CD14-positive monocyte (primary cell): Measurements from ENCODE around the gene ANAPC10. TPM values are rescaled to one million over a fixed set of nuclear protein-coding genes. Genes with fewer than 3 reads are reported as not detected.

Experiments
- DNase-seq, 3 donors: peaks; one replicate each; pipeline ENCODE4 v3.0.0-alpha.2; 2011 to 2022
- H2AFZ ChIP-seq: 2 replicates; pipeline ENCODE4 v1.6.0; 2012; ENCODE audit warnings: mild to moderate bottlenecking, low read depth, low read length, inconsistent platforms; ENCODE audit not compliant: insufficient read depth, poor library complexity, severe bottlenecking
- H3K27ac ChIP-seq, 2 donors: 1 replicate in 1 of 2; 2 replicates in 1 of 2; pipeline ENCODE4 v1.5.1; 2012 to 2013; ENCODE audit warnings: low read length in 2 of 2, control low read depth in 1 of 2, inconsistent platforms in 1 of 2, low read depth in 1 of 2, mild to moderate bottlenecking in 1 of 2
- H3K27me3 ChIP-seq, 2 donors: one replicate each; pipeline versions ENCODE4 v1.6.0 to v1.6.1; 2011 to 2013; ENCODE audit warnings: low read length in 2 of 2; ENCODE audit not compliant: control insufficient read depth in 2 of 2, insufficient read depth in 2 of 2
- H3K36me3 ChIP-seq, 2 donors: replicated peaks in 1 of 2; 1 replicate in 1 of 2; 2 replicates in 1 of 2; pipeline versions ENCODE4 v1.5.1 to v1.6.1; 2012 to 2013; ENCODE audit warnings: low read length in 2 of 2, control low read depth in 1 of 2, inconsistent platforms in 1 of 2, mild to moderate bottlenecking in 1 of 2; ENCODE audit not compliant: insufficient read depth in 2 of 2, control insufficient read depth in 1 of 2
- H3K4me1 ChIP-seq, 2 donors: 1 replicate in 1 of 2; 2 replicates in 1 of 2; pipeline versions ENCODE4 v1.5.1 to v1.6.1; 2012 to 2013; ENCODE audit warnings: low read length in 2 of 2, control low read depth in 1 of 2, inconsistent platforms in 1 of 2, mild to moderate bottlenecking in 1 of 2, moderate library complexity in 1 of 2; ENCODE audit not compliant: insufficient read depth in 2 of 2, control insufficient read depth in 1 of 2
- H3K4me2 ChIP-seq: replicated peaks from 2 replicates; pipeline ENCODE3; 2012; ENCODE audit warnings: low read length, moderate library complexity, mild to moderate bottlenecking; ENCODE audit not compliant: poor library complexity, severe bottlenecking; ENCODE audit errors: extremely low read depth
- H3K4me3 ChIP-seq, 3 experiments: fragments of 200-600 bp in 1 of 3; sonication (generic) in 1 of 3; replicated peaks in 1 of 3; 1 replicate in 2 of 3; 2 replicates in 1 of 3; pipeline ENCODE4 v1.5.1; 2011 to 2013; ENCODE audit warnings: low read length in 3 of 3, mild to moderate bottlenecking in 3 of 3, control low read depth in 2 of 3, low read depth in 2 of 3, inconsistent platforms in 1 of 3, moderate library complexity in 1 of 3
- H3K79me2 ChIP-seq: 2 replicates; pipeline ENCODE4 v1.6.0; 2012; ENCODE audit warnings: mild to moderate bottlenecking, control low read depth, inconsistent platforms, low read length, moderate library complexity; ENCODE audit not compliant: insufficient read depth
- H3K9ac ChIP-seq: 2 replicates; pipeline ENCODE4 v1.6.0; 2017; ENCODE audit warnings: low read length, mild to moderate bottlenecking; ENCODE audit not compliant: insufficient read depth, poor library complexity, severe bottlenecking
- H3K9me3 ChIP-seq, 2 donors: replicated peaks in 1 of 2; 1 replicate in 1 of 2; 2 replicates in 1 of 2; pipeline versions ENCODE4 v1.5.1 to v1.6.1; 2012 to 2013; ENCODE audit warnings: low read length in 2 of 2, control low read depth in 1 of 2; ENCODE audit not compliant: control insufficient read depth in 1 of 2, insufficient read depth in 1 of 2
- H4K20me1 ChIP-seq: 2 replicates; pipeline ENCODE4 v1.6.0; 2012; ENCODE audit warnings: mild to moderate bottlenecking, low read length, control low read depth, moderate library complexity; ENCODE audit not compliant: insufficient read depth
- H3K27ac Mint-ChIP-seq, 7 donors: one replicate each; pipeline ENCODE4 v1.8.0; 2020; ENCODE audit warnings: mild to moderate bottlenecking in 7 of 7, mixed read lengths in 7 of 7, moderate library complexity in 6 of 7, inconsistent platforms in 2 of 7
- H3K27me3 Mint-ChIP-seq, 3 donors: one replicate each; pipeline ENCODE4 v1.8.0; 2021 to 2022; ENCODE audit warnings: low read depth in 3 of 3, mild to moderate bottlenecking in 3 of 3, mixed read lengths in 3 of 3, moderate library complexity in 3 of 3, inconsistent platforms in 1 of 3
- H3K36me3 Mint-ChIP-seq, 2 donors: one replicate each; pipeline ENCODE4 v1.8.0; 2020; ENCODE audit warnings: mixed read lengths in 2 of 2, inconsistent platforms in 1 of 2, mild to moderate bottlenecking in 1 of 2
- H3K4me1 Mint-ChIP-seq: one replicate; pipeline ENCODE4 v1.8.0; 2020; ENCODE audit warnings: mild to moderate bottlenecking, mixed read lengths
- H3K4me3 Mint-ChIP-seq, 2 donors: one replicate each; pipeline ENCODE4 v1.8.0; 2020; ENCODE audit warnings: mild to moderate bottlenecking in 2 of 2, mixed read lengths in 2 of 2, moderate library complexity in 1 of 2
- H3K9me3 Mint-ChIP-seq, 7 donors: one replicate each; pipeline ENCODE4 v1.8.0; 2020 to 2022; ENCODE audit warnings: mixed read lengths in 7 of 7, mild to moderate bottlenecking in 6 of 7, moderate library complexity in 6 of 7, inconsistent platforms in 2 of 7
- CTCF ChIP-seq: fragments of 200-600 bp; IDR thresholded peaks from one replicate; pipeline ENCODE4 v1.8.0; 2022; ENCODE audit warnings: antibody characterized with exemption, mild to moderate bottlenecking
- WGBS: methylation state at CpG from one replicate; pipeline ENCODE4 v1.1.5; 2013; ENCODE audit warnings: missing lambda C conversion rate; ENCODE audit not compliant: insufficient coverage; 5-methylcytosine and 5-hydroxymethylcytosine counted together
- intact Hi-C, 2 donors: fragments of 100-400 bp; cut with micrococcal nuclease; formaldehyde crosslinking; loops; one replicate each; pipeline versions ENCODE4 v1.15.0 to v1.15.1; 2023
- polyA plus RNA-seq, 3 donors: library from polyadenylated mRNA; depleted of rRNA in 1 of 3; unstranded in 2 of 3; stranded (reverse) in 1 of 3; fragments of 300-500 nt in 2 of 3; fragments of >200 nt in 1 of 3; fragmentation: Illumina TruSeq in 2 of 3; gene quantifications; 1 replicate in 2 of 3; 2 replicates in 1 of 3; pipeline ENCODE4 v1.2.3, GENCODE V29; 2012 to 2021

The ANAPC10 gene
- polyA plus RNA-seq, 3 donors, result 11.1 to 25.4 (median 21.3) TPM

- no peaks in the 10 kb centered on the region for H3K4me1 ChIP-seq
- Mint-ChIP-seq H3K27me3 (no peaks in the 10 kb centered on the region), H3K36me3 (peaks cover 66 to 72% of the 10 kb centered on the region in 2 donors), H3K9me3 (no peaks in the 10 kb centered on the region), H3K27ac (no peak overlapping the region), H3K4me3 (no peak overlapping the region), H3K4me1 (no peaks in the 10 kb centered on the region)
- no peak overlapping the region for H3K4me3 ChIP-seq
- no peak overlapping the region for H3K27ac ChIP-seq
- H3K27me3 ChIP-seq, result no peaks in the 10 kb centered on the region
- intact Hi-C loops, result no loop called here
- H3K9ac ChIP-seq, result no peak overlapping the region
- no peaks in the 10 kb centered on the region for H4K20me1 ChIP-seq
- WGBS, result no CpG with 5 or more reads among the region's 2 CpGs
- no peak overlapping the region for H3K4me2 ChIP-seq
- no peaks in the 10 kb centered on the region for H3K9me3 ChIP-seq
- no peaks in the 10 kb centered on the region for H3K79me2 ChIP-seq
- H3K36me3 ChIP-seq, result peaks cover 89 to 97% of the 10 kb centered on the region in 2 donors
- H2AFZ ChIP-seq, result no peak overlapping the region
- DNase-seq, result no peak
- no peak for TF ChIP-seq CTCF
Observed at GRCh38 chr4:145125396-145125795, 27.4 kb upstream of the ANAPC10 start.

GRCh38 chr4:145108128-145108527 is 10.1 kb upstream of the ANAPC10 start:
- H3K4me2 ChIP-seq, result no peak overlapping the region
- peaks cover 4% of the 10 kb centered on the region for H4K20me1 ChIP-seq
- H3K9ac ChIP-seq, result no peak overlapping the region
- peaks cover 89 to 90% of the 10 kb centered on the region in 2 donors for H3K36me3 ChIP-seq
- H3K79me2 ChIP-seq, result peaks cover 18% of the 10 kb centered on the region
- H3K4me3 ChIP-seq, result no peak overlapping the region
- Mint-ChIP-seq H3K4me1 (peaks cover 5% of the 10 kb centered on the region), H3K36me3 (peaks cover 64 to 73% of the 10 kb centered on the region in 2 donors), H3K9me3 (no peaks in the 10 kb centered on the region), H3K27ac (peak overlapping the region in 1 of 7 donors; percentile 21), H3K4me3 (no peak overlapping the region), H3K27me3 (no peaks in the 10 kb centered on the region)
- no peaks in the 10 kb centered on the region for H3K9me3 ChIP-seq
- no peak overlapping the region for H3K27ac ChIP-seq
- H3K27me3 ChIP-seq, result no peaks in the 10 kb centered on the region
- DNase-seq, result no peak
- H2AFZ ChIP-seq, result no peak overlapping the region
- no peak for TF ChIP-seq CTCF
- peaks cover 5 to 7% of the 10 kb centered on the region in 2 donors for H3K4me1 ChIP-seq
- intact Hi-C loops, result loop anchor here in 1 of 2 donors (10.0 kb wide), 1 partner anchor 77 kb away; the partner anchor contains the start of gene OTUD4
